H9 (cell line): Measurements from ENCODE around the gene KCTD1. TPM values are rescaled to one million over a fixed set of nuclear protein-coding genes. Genes with fewer than 3 reads are reported as not detected.

Experiments used
- DNase-seq: peaks from one replicate; pipeline ENCODE4 v3.0.0-alpha.2; 2017
- H2AFZ ChIP-seq: one replicate; pipeline ENCODE4 v1.6.1; 2013; ENCODE audit warnings: mild to moderate bottlenecking, low read length, control low read depth, moderate library complexity
- H2AK5ac ChIP-seq: 2 replicates; pipeline ENCODE4 v1.6.1; 2013; ENCODE audit warnings: low read length, control low read depth, mixed read lengths; ENCODE audit not compliant: insufficient read length
- H2BK120ac ChIP-seq: one replicate; pipeline ENCODE4 v1.6.1; 2013; ENCODE audit warnings: low read depth, mild to moderate bottlenecking, low read length, control low read depth, inconsistent platforms; ENCODE audit not compliant: poor library complexity, severe bottlenecking
- H2BK12ac ChIP-seq: 2 replicates; pipeline ENCODE4 v1.6.1; 2013; ENCODE audit warnings: low read length, control low read depth, mixed read lengths, low read depth; ENCODE audit not compliant: insufficient read length
- H2BK15ac ChIP-seq: 2 replicates; pipeline ENCODE4 v1.6.1; 2013; ENCODE audit warnings: low read depth, low read length, control low read depth
- H2BK20ac ChIP-seq: one replicate; pipeline ENCODE4 v1.6.1; 2013; ENCODE audit warnings: low read depth, mild to moderate bottlenecking, low read length, control low read depth, inconsistent platforms; ENCODE audit not compliant: poor library complexity, severe bottlenecking
- H2BK5ac ChIP-seq: 2 replicates; pipeline ENCODE4 v1.6.1; 2013; ENCODE audit warnings: low read length, control low read depth, mixed read lengths; ENCODE audit not compliant: insufficient read length
- H3K14ac ChIP-seq: 2 replicates; pipeline ENCODE4 v1.6.1; 2013; ENCODE audit warnings: low read length, control low read depth; ENCODE audit not compliant: insufficient read depth
- H3K18ac ChIP-seq: 2 replicates; pipeline ENCODE4 v1.6.1; 2013; ENCODE audit warnings: low read depth, mild to moderate bottlenecking, mixed read lengths, low read length, control low read depth; ENCODE audit not compliant: insufficient read length
- H3K23ac ChIP-seq: 2 replicates; pipeline ENCODE4 v1.6.1; 2013; ENCODE audit warnings: low read length, control low read depth, mixed read lengths, low read depth; ENCODE audit not compliant: insufficient read length
- H3K23me2 ChIP-seq: 2 replicates; pipeline ENCODE4 v1.6.1; 2013; ENCODE audit warnings: low read depth, mild to moderate bottlenecking, mixed read lengths, low read length, control low read depth; ENCODE audit not compliant: insufficient read length, poor library complexity, severe bottlenecking
- H3K27ac ChIP-seq: 2 replicates; pipeline ENCODE4 v1.5.1; 2013; ENCODE audit warnings: low read length, control low read depth, mixed read lengths, low read depth; ENCODE audit not compliant: insufficient read length
- H3K27me3 ChIP-seq: 2 replicates; pipeline ENCODE4 v1.6.1; 2013; ENCODE audit warnings: low read length, control low read depth, inconsistent platforms; ENCODE audit not compliant: insufficient read depth
- H3K4ac ChIP-seq: 2 replicates; pipeline ENCODE4 v1.6.1; 2013; ENCODE audit warnings: low read depth, mild to moderate bottlenecking, control low read depth, inconsistent platforms, low read length, moderate library complexity
- H3K4me1 ChIP-seq: 2 replicates; pipeline ENCODE4 v1.6.1; 2013; ENCODE audit warnings: low read length, control low read depth, inconsistent platforms; ENCODE audit not compliant: insufficient read depth
- H3K4me2 ChIP-seq: 2 replicates; pipeline ENCODE4 v1.6.1; 2013; ENCODE audit warnings: low read length, control low read depth, mixed read lengths; ENCODE audit not compliant: insufficient read length, insufficient read depth
- H3K56ac ChIP-seq: 2 replicates; pipeline ENCODE4 v1.6.1; 2013; ENCODE audit warnings: low read depth, mild to moderate bottlenecking, mixed read lengths, low read length, control low read depth; ENCODE audit not compliant: insufficient read length
- H3K79me1 ChIP-seq: 2 replicates; pipeline ENCODE4 v1.6.1; 2013; ENCODE audit warnings: low read depth, mild to moderate bottlenecking, moderate library complexity, low read length, control low read depth, inconsistent platforms; ENCODE audit not compliant: insufficient read depth, poor library complexity, severe bottlenecking
- H3K79me2 ChIP-seq: 2 replicates; pipeline ENCODE4 v1.6.1; 2013; ENCODE audit warnings: low read length, control low read depth, inconsistent platforms; ENCODE audit not compliant: insufficient read depth
- H3K9ac ChIP-seq: 2 replicates; pipeline ENCODE4 v1.6.1; 2013; ENCODE audit warnings: low read length, control low read depth, mixed read lengths; ENCODE audit not compliant: insufficient read length; ENCODE audit errors: extremely low read depth
- H3K9me3 ChIP-seq: one replicate; pipeline ENCODE4 v1.6.1; 2013; ENCODE audit warnings: low read depth, low read length, inconsistent platforms; ENCODE audit not compliant: control insufficient read depth
- H3T11ph ChIP-seq: one replicate; pipeline ENCODE4 v1.6.1; 2013; ENCODE audit warnings: mild to moderate bottlenecking, low read length, control low read depth, inconsistent platforms
- H4K20me1 ChIP-seq: one replicate; pipeline ENCODE4 v1.6.1; 2013; ENCODE audit not compliant: control insufficient read depth, insufficient read length, insufficient read depth
- H4K5ac ChIP-seq: 2 replicates; pipeline ENCODE4 v1.6.1; 2013; ENCODE audit warnings: low read depth, mild to moderate bottlenecking, mixed read lengths, low read length, control low read depth; ENCODE audit not compliant: insufficient read length
- H4K8ac ChIP-seq: replicated peaks from 2 replicates; pipeline ENCODE4 v1.6.1; 2013; ENCODE audit warnings: low read length, control low read depth, mixed read lengths, low read depth; ENCODE audit not compliant: insufficient read length
- H4K91ac ChIP-seq: 2 replicates; pipeline ENCODE4 v1.6.1; 2013; ENCODE audit warnings: low read depth, mild to moderate bottlenecking, moderate library complexity, mixed read lengths, low read length, control low read depth; ENCODE audit not compliant: insufficient read length
- H3K27ac Mint-ChIP-seq, 3 experiments: 2 replicates in 2 of 3; 3 replicates in 1 of 3; pipeline ENCODE4 v1.8.0; 2020 to 2021; ENCODE audit warnings: mixed read lengths in 3 of 3, mild to moderate bottlenecking in 1 of 3, moderate library complexity in 1 of 3
- H3K27me3 Mint-ChIP-seq: 2 replicates; pipeline ENCODE4 v1.8.0; 2021; ENCODE audit warnings: low read depth, mild to moderate bottlenecking, moderate library complexity, mixed read lengths
- H3K36me3 Mint-ChIP-seq, 3 experiments: 2 replicates in 2 of 3; 3 replicates in 1 of 3; pipeline ENCODE4 v1.8.0; 2020 to 2021; ENCODE audit warnings: low read depth in 3 of 3, mixed read lengths in 3 of 3; ENCODE audit not compliant: insufficient read depth in 1 of 3
- H3K4me1 Mint-ChIP-seq, 2 experiments: 2 replicates each; pipeline ENCODE4 v1.8.0; 2020; ENCODE audit warnings: mixed read lengths in 2 of 2
- H3K4me3 Mint-ChIP-seq, 2 experiments: 2 replicates in 1 of 2; 3 replicates in 1 of 2; pipeline ENCODE4 v1.8.0; 2020 to 2021; ENCODE audit warnings: mild to moderate bottlenecking in 2 of 2, mixed read lengths in 2 of 2, moderate library complexity in 1 of 2
- H3K9me3 Mint-ChIP-seq, 2 experiments: 2 replicates in 1 of 2; 3 replicates in 1 of 2; pipeline ENCODE4 v1.8.0; 2020; ENCODE audit warnings: mild to moderate bottlenecking in 2 of 2, mixed read lengths in 2 of 2, moderate library complexity in 1 of 2
- WGBS: extraction: QIAGEN DNeasy Blood & Tissue Kit; methylation state at CpG from one replicate; pipeline ENCODE4 v1.1.7; 2013; ENCODE audit warnings: missing lambda C conversion rate, low lambda C conversion rate, mixed read lengths; ENCODE audit not compliant: insufficient read length; ENCODE audit errors: extremely low coverage; 5-methylcytosine and 5-hydroxymethylcytosine counted together
- total RNA-seq: library from RNA; stranded (reverse); gene quantifications from 2 replicates; pipeline ENCODE4 v1.2.1, GENCODE V29; 2021
- TF ChIP-seq, protein P1 (sequence below): fragments of 200-600 bp; sonication (generic); conservative IDR thresholded peaks from 3 replicates; pipeline ENCODE4 v1.8.0; 2021; ENCODE audit warnings: antibody characterized with exemption, mild to moderate bottlenecking

Gene KCTD1
- total RNA-seq, 1 experiment from 2014 or later, result 10.8 TPM

DNA sequence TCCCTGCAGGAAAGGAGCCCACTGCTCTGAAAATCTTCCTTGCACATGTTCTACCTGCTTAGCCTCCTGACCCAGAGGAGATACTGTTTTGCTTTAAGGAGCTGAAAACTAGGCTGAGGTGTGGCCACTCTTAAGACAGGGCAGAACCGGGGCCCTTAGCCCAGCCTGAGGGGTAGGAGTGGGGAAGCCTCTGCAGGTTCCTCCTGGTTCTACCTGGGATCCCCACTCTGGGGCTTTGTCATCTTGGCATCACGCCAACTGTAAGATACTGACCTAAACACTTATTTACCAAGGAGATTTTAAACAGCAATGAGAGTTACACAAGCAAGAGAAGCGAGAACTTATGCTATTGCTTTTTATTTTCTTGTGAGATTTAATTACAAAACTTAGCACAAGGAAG lies 86.9 kb downstream of the KCTD1 start:
- Histone ChIP-seq H4K8ac (no peak overlapping the region), H3K79me2 (no peaks in the 10 kb centered on the region), H3K56ac (no peak overlapping the region), H3K4ac (no peak overlapping the region), H3K18ac (no peak overlapping the region), H2AFZ (no peak overlapping the region), H2BK12ac (no peak overlapping the region), H3K9ac (no peak overlapping the region), H2BK120ac (no peak overlapping the region), H3K27me3 (no peaks in the 10 kb centered on the region), H3K14ac (no peak overlapping the region), H3K23me2 (no peaks in the 10 kb centered on the region), H4K5ac (no peak overlapping the region), H3K23ac (no peak overlapping the region), H4K20me1 (no peaks in the 10 kb centered on the region), H4K91ac (no peak overlapping the region), H2BK20ac (no peak overlapping the region), H3T11ph (no peak overlapping the region), H3K27ac (no peak overlapping the region), H3K4me1 (no peaks in the 10 kb centered on the region), H3K79me1 (no peaks in the 10 kb centered on the region), H2BK15ac (no peak overlapping the region), H2BK5ac (no peak overlapping the region), H3K9me3 (no peaks in the 10 kb centered on the region), H2AK5ac (no peak overlapping the region), H3K4me2 (no peak overlapping the region)
- Mint-ChIP-seq H3K4me3 (no peak overlapping the region), H3K27me3 (peaks cover 10% of the 10 kb centered on the region), H3K27ac (peak overlapping the region in 1 of 3 experiments; percentile 29; a peak in 1 of 7 replicates), H3K9me3 (no peaks in the 10 kb centered on the region), H3K4me1 (peaks cover 34 to 42% of the 10 kb centered on the region in 2 experiments), H3K36me3 (peaks cover 7 to 11% (median 9%) of the 10 kb centered on the region in 3 experiments; a peak in 6 of 7 replicates)
- no peak for DNase-seq
- no CpG with 5 or more reads among the region's 3 CpGs for WGBS
- TF ChIP-seq, protein P1, sequence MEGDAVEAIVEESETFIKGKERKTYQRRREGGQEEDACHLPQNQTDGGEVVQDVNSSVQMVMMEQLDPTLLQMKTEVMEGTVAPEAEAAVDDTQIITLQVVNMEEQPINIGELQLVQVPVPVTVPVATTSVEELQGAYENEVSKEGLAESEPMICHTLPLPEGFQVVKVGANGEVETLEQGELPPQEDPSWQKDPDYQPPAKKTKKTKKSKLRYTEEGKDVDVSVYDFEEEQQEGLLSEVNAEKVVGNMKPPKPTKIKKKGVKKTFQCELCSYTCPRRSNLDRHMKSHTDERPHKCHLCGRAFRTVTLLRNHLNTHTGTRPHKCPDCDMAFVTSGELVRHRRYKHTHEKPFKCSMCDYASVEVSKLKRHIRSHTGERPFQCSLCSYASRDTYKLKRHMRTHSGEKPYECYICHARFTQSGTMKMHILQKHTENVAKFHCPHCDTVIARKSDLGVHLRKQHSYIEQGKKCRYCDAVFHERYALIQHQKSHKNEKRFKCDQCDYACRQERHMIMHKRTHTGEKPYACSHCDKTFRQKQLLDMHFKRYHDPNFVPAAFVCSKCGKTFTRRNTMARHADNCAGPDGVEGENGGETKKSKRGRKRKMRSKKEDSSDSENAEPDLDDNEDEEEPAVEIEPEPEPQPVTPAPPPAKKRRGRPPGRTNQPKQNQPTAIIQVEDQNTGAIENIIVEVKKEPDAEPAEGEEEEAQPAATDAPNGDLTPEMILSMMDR, result no peak
